ENCODE results near the gene LRMDA. TPM values are rescaled to one million over a fixed set of nuclear protein-coding genes. Genes with fewer than 3 reads are reported as not detected.

LRMDA gene
- total and polyA plus RNA-seq, 2 donors (not counting 3 experiments of a cell fraction or from before 2014, with no cell fraction given) = 9.7 to 18.0 TPM

GRCh38 chr10:75569506-75569905 is 138.1 kb downstream of the LRMDA start:
- BruUV-seq (replicated peaks) = no TSS peak
- intact Hi-C loops (cut with micrococcal nuclease) (no loop called here), dilution Hi-C loops (cut with MboI; ENCODE audit: extremely low pct_ligation_motif_present, low sequenced_read_pairs) (no loop called here)
- no peaks in the 10 kb centered on the region for H3K27me3 ChIP-seq (ENCODE audit: control insufficient read depth in 2 of 2, insufficient read depth in 2 of 2, low read length in 2 of 2)
- H3K27ac ChIP-seq (ENCODE audit: insufficient read depth, low read depth, low read length) = no peak overlapping the region
- DNase-seq (ENCODE audit: low read depth, low spot score) (no peak), FAIRE-seq (no peak)
- no peak overlapping the region for H3K9ac ChIP-seq (replicated peaks; ENCODE audit: extremely low read depth, insufficient read depth, low read length)
- TF ChIP-seq JUN (IDR thresholded peaks at IDR 0.05; ENCODE audit: borderline replicate concordance, insufficient read depth, insufficient read length, low read depth) = no peak
- no peaks in the 10 kb centered on the region for H3K9me3 ChIP-seq (replicated peaks; ENCODE audit: control insufficient read depth, insufficient read depth, low read length)
- ChIA-PET POLR2A (no interaction called here), CTCF (interaction anchor here (0.6 kb wide), 1 partner anchor 28 kb away, joined by 3 read pairs; no protein-coding TSS in a partner anchor)
- H3K4me1 ChIP-seq (ENCODE audit: control insufficient read depth, extremely low read depth, insufficient read depth, low read length) = no peaks in the 10 kb centered on the region
- no peak overlapping the region for H3K4me2 ChIP-seq (ENCODE audit: insufficient read depth, low read length)
- H2AFZ ChIP-seq (ENCODE audit: low read depth, low read length) = no peak overlapping the region
- no peaks in the 10 kb centered on the region for H3K36me3 ChIP-seq (ENCODE audit: control insufficient read depth in 2 of 2, extremely low read depth in 1 of 2, insufficient read depth in 2 of 2, low read length in 2 of 2)
- no peaks in the 10 kb centered on the region for H4K20me1 ChIP-seq (replicated peaks; ENCODE audit: control insufficient read depth, extremely low read depth, insufficient read depth, low read length)
- H3K4me3 ChIP-seq (replicated peaks in 1 of 3; ENCODE audit: insufficient read depth in 1 of 3, low read depth in 1 of 3, low read length in 3 of 3) = no peak overlapping the region
- H3K9me1 ChIP-seq (replicated peaks; ENCODE audit: control insufficient read depth, extremely low read depth, insufficient read depth, low read length) = no peaks in the 10 kb centered on the region
- no peaks in the 10 kb centered on the region for H3K79me2 ChIP-seq (ENCODE audit: control insufficient read depth, insufficient read depth, low read length)

GRCh38 chr10:75572478-75572877 is 141.1 kb downstream of the LRMDA start:
- H3K4me2 ChIP-seq (ENCODE audit: insufficient read depth, low read length) = no peak overlapping the region
- intact Hi-C loops (cut with micrococcal nuclease) = no loop called here
- H3K36me3 ChIP-seq (ENCODE audit: control insufficient read depth in 2 of 2, extremely low read depth in 1 of 2, insufficient read depth in 2 of 2, low read length in 2 of 2) = no peaks in the 10 kb centered on the region
- H3K9ac ChIP-seq (replicated peaks; ENCODE audit: extremely low read depth, insufficient read depth, low read length) = no peak overlapping the region
- dilution Hi-C loops (cut with MboI; ENCODE audit: extremely low pct_ligation_motif_present, low sequenced_read_pairs) = no loop called here
- CTCF ChIA-PET = no interaction called here
- no peaks in the 10 kb centered on the region for H3K4me1 ChIP-seq (ENCODE audit: control insufficient read depth, extremely low read depth, insufficient read depth, low read length)
- TF ChIP-seq FOS (IDR thresholded peaks at IDR 0.05; ENCODE audit: borderline replicate concordance, insufficient read depth, low read length) = no peak
- no peak for TF ChIP-seq EZH2 (IDR thresholded peaks at IDR 0.05; ENCODE audit: borderline replicate concordance, low read depth, low read length, severe bottlenecking)
- no peak for TF ChIP-seq POLR2A (IDR thresholded peaks at IDR 0.05; ENCODE audit: low read depth, low read length)
- no peak for TF ChIP-seq MYC (IDR thresholded peaks at IDR 0.05; ENCODE audit: low read depth, low read length)
- TF ChIP-seq JUN (IDR thresholded peaks at IDR 0.05; ENCODE audit: borderline replicate concordance, insufficient read depth, insufficient read length, low read depth) = no peak
- no peak for TF ChIP-seq GATA2 (IDR thresholded peaks at IDR 0.05; ENCODE audit: insufficient read depth, insufficient read length, low read depth, low read length)
- TF ChIP-seq, protein P1, sequence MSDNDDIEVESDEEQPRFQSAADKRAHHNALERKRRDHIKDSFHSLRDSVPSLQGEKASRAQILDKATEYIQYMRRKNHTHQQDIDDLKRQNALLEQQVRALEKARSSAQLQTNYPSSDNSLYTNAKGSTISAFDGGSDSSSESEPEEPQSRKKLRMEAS (IDR thresholded peaks at IDR 0.05; ENCODE audit: insufficient read depth, insufficient read length) = no peak
- TF ChIP-seq POLR2AphosphoS5 (IDR thresholded peaks at IDR 0.05; ENCODE audit: insufficient read depth, low read depth, low read length) = no peak
- TF ChIP-seq, protein P2, sequence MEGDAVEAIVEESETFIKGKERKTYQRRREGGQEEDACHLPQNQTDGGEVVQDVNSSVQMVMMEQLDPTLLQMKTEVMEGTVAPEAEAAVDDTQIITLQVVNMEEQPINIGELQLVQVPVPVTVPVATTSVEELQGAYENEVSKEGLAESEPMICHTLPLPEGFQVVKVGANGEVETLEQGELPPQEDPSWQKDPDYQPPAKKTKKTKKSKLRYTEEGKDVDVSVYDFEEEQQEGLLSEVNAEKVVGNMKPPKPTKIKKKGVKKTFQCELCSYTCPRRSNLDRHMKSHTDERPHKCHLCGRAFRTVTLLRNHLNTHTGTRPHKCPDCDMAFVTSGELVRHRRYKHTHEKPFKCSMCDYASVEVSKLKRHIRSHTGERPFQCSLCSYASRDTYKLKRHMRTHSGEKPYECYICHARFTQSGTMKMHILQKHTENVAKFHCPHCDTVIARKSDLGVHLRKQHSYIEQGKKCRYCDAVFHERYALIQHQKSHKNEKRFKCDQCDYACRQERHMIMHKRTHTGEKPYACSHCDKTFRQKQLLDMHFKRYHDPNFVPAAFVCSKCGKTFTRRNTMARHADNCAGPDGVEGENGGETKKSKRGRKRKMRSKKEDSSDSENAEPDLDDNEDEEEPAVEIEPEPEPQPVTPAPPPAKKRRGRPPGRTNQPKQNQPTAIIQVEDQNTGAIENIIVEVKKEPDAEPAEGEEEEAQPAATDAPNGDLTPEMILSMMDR (IDR thresholded peaks at IDR 0.05; ENCODE audit: extremely low read depth in 1 of 2, insufficient read depth in 1 of 2, low read depth in 1 of 2, low read length in 2 of 2) = no peak
- no TSS peak for BruUV-seq (replicated peaks)
- POLR2A ChIA-PET = interaction anchor here (0.7 kb wide), 1 partner anchor 58 kb away, joined by 3 read pairs; no protein-coding TSS in a partner anchor
- FAIRE-seq (no peak), DNase-seq (ENCODE audit: low read depth, low spot score) (no peak)
- no peaks in the 10 kb centered on the region for H3K79me2 ChIP-seq (ENCODE audit: control insufficient read depth, insufficient read depth, low read length)
- no peaks in the 10 kb centered on the region for H4K20me1 ChIP-seq (replicated peaks; ENCODE audit: control insufficient read depth, extremely low read depth, insufficient read depth, low read length)
- H3K9me3 ChIP-seq (replicated peaks; ENCODE audit: control insufficient read depth, insufficient read depth, low read length) = no peaks in the 10 kb centered on the region
- no peak overlapping the region for H3K27ac ChIP-seq (ENCODE audit: insufficient read depth, low read depth, low read length)
- H3K4me3 ChIP-seq (replicated peaks in 1 of 3; ENCODE audit: insufficient read depth in 1 of 3, low read depth in 1 of 3, low read length in 3 of 3) = no peak overlapping the region
- no peaks in the 10 kb centered on the region for H3K27me3 ChIP-seq (ENCODE audit: control insufficient read depth in 2 of 2, insufficient read depth in 2 of 2, low read length in 2 of 2)
- H2AFZ ChIP-seq (ENCODE audit: low read depth, low read length) = no peak overlapping the region
- H3K9me1 ChIP-seq (replicated peaks; ENCODE audit: control insufficient read depth, extremely low read depth, insufficient read depth, low read length) = no peaks in the 10 kb centered on the region
